ENCODE data around the gene PTPN2.
"Not testable (repeated sequence)": the region's sequence is repeated elsewhere in the genome, so short reads cannot be mapped to it uniquely, and the experiment has no call there.

PTPN2 gene

GRCh38 chr18:12779456-12779855 lies 104.6 kb downstream of the PTPN2 start:
- no peak for TF ChIP-seq CTCF (IDR thresholded peaks at IDR 0.05; ENCODE audit: low read depth, low read length)
- no peak for DNase-seq (ENCODE audit: extremely low read depth, low read depth)

- no peak for DNase-seq (ENCODE audit: extremely low read depth, low read depth)
- no peak for TF ChIP-seq CTCF (IDR thresholded peaks at IDR 0.05; ENCODE audit: low read depth, low read length)
Measured at GRCh38 chr18:12779043-12779442, 105.0 kb downstream of the PTPN2 start.

GRCh38 chr18:12777500-12777944 lies 106.5 kb downstream of the PTPN2 start:
- no peak for DNase-seq (ENCODE audit: extremely low read depth, low read depth)
- no peak for TF ChIP-seq CTCF (IDR thresholded peaks at IDR 0.05; ENCODE audit: low read depth, low read length)

GRCh38 chr18:12776821-12777471 lies 107.1 kb downstream of the PTPN2 start:
- no peak for TF ChIP-seq CTCF (IDR thresholded peaks at IDR 0.05; ENCODE audit: low read depth, low read length)
- DNase-seq (ENCODE audit: extremely low read depth, low read depth): no peak

GRCh38 chr18:12776415-12776814 lies 107.6 kb downstream of the PTPN2 start:
- not testable (repeated sequence) for DNase-seq (ENCODE audit: extremely low read depth, low read depth)

GRCh38 chr18:12774982-12775381 lies 109.1 kb downstream of the PTPN2 start:
- no peak for TF ChIP-seq CTCF (IDR thresholded peaks at IDR 0.05; ENCODE audit: low read depth, low read length)
- DNase-seq (ENCODE audit: extremely low read depth, low read depth): no peak

GRCh38 chr18:12773369-12773768 lies 110.7 kb downstream of the PTPN2 start:
- no peak for DNase-seq (ENCODE audit: extremely low read depth, low read depth)
- no peak for TF ChIP-seq CTCF (IDR thresholded peaks at IDR 0.05; ENCODE audit: low read depth, low read length)

- no peak for DNase-seq (ENCODE audit: extremely low read depth, low read depth)
- no peak for TF ChIP-seq CTCF (IDR thresholded peaks at IDR 0.05; ENCODE audit: low read depth, low read length)
Measured at GRCh38 chr18:12772111-12772510, 111.9 kb downstream of the PTPN2 start.

Measured in AG09319 (cell line).